ENCODE data around the gene FZD10. TPM values are rescaled to one million over a fixed set of nuclear protein-coding genes. Genes with fewer than 3 reads are reported as not detected.

The FZD10 gene
- total RNA-seq, 1 experiment from 2014 or later: not detected

GRCh38 chr12:130127912-130128789, 34.1 kb upstream of the FZD10 start:
- Histone ChIP-seq H4K20me1 (ENCODE audit: insufficient read depth, low read depth, low read length) (no peaks in the 10 kb centered on the region), H3K36me3 (ENCODE audit: insufficient read depth, low read length) (no peaks in the 10 kb centered on the region), H3K9me3 (ENCODE audit: low read length) (no peaks in the 10 kb centered on the region), H3K9me2 (replicated peaks; ENCODE audit: insufficient read depth, low read length) (no peaks in the 10 kb centered on the region), H2AFZ (ENCODE audit: low read length) (no peak overlapping the region), H3K27me3 (ENCODE audit: low read length) (no peaks in the 10 kb centered on the region), H3K4me2 (ENCODE audit: low read depth, low read length, poor library complexity, severe bottlenecking) (no peak overlapping the region), H3K27ac (ENCODE audit: low read length) (no peak overlapping the region), H3K4me3 (ENCODE audit: low read length) (no peak overlapping the region), H3K4me1 (ENCODE audit: low read length) (no peaks in the 10 kb centered on the region), H3K79me2 (ENCODE audit: low read length) (no peaks in the 10 kb centered on the region), H3K9ac (ENCODE audit: low read length) (no peak overlapping the region)
- DNase-seq: no peak

DNA sequence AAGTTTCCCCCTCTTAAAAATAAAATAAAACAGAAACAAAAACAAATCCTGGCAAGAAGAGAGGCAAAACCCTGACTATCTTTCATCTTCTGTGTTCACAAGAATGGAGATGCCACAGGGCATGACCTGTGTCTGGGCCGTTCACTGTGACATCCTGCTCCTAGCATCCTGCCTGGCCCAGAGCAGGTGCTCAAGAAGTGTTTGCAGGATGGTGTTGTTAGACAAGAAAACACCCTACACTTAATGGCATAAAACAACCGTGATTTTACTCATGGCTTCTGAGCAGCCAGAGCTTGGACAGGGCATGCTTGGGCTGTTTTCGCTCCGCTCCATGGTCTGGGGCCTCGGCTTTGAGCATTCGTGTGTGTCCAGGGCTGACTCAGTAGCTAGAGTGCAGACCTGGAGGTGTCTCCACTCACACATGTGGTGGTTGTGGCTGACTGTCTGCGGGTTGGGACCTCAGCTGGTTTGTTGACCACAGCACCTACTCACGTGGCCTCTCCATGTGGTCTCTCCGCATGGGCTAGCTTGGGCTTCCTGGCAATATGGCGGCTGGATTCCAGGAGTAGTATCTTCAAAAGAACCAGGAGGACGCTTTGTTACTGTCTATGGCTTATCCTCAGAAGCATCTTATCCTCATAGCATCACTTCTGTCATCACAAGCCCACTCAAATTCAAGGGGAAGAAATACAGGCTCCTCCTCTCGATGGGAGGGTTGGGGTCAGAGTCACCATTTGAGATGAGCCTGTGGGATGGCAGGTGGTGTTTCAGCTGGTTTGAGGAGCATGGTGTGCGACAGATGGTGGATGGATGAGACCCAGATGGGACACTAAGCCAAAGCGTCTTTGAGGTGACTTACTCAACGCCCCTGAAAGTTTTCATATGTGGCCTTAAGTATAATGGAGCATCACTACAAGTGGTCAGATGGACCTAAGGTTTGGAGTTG, 33.2 kb upstream of the FZD10 start:
- Histone ChIP-seq H4K20me1 (ENCODE audit: insufficient read depth, low read depth, low read length) (no peaks in the 10 kb centered on the region), H3K36me3 (ENCODE audit: insufficient read depth, low read length) (no peaks in the 10 kb centered on the region), H2AFZ (ENCODE audit: low read length) (no peak overlapping the region), H3K4me3 (ENCODE audit: low read length) (no peak overlapping the region), H3K4me1 (ENCODE audit: low read length) (no peaks in the 10 kb centered on the region), H3K27ac (ENCODE audit: low read length) (no peak overlapping the region), H3K4me2 (ENCODE audit: low read depth, low read length, poor library complexity, severe bottlenecking) (no peak overlapping the region), H3K9me2 (replicated peaks; ENCODE audit: insufficient read depth, low read length) (no peaks in the 10 kb centered on the region), H3K79me2 (ENCODE audit: low read length) (no peaks in the 10 kb centered on the region), H3K9me3 (ENCODE audit: low read length) (no peaks in the 10 kb centered on the region), H3K9ac (ENCODE audit: low read length) (no peak overlapping the region), H3K27me3 (ENCODE audit: low read length) (no peaks in the 10 kb centered on the region)
- DNase-seq: no peak

DNA sequence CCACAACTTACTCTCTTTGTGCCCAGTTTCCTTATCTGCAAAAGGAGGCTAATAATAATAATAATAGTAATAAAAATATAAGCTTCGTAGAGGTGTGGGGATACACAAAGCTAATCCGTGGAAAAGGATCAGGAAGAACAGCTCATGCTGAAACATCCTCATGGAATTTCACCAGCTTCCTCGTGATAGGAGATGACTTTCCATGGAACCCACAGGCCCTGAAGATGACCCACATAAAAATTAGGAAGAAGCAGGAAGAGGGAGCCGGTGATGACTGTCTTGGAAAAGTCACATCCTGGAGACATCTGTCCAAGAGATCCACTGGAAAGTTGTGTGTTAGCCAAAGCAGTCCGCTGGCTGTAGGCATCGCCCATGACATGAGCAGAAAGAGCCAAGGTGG, 31.9 kb upstream of the FZD10 start:
- H3K4me1 ChIP-seq (ENCODE audit: low read length): no peaks in the 10 kb centered on the region

DNA sequence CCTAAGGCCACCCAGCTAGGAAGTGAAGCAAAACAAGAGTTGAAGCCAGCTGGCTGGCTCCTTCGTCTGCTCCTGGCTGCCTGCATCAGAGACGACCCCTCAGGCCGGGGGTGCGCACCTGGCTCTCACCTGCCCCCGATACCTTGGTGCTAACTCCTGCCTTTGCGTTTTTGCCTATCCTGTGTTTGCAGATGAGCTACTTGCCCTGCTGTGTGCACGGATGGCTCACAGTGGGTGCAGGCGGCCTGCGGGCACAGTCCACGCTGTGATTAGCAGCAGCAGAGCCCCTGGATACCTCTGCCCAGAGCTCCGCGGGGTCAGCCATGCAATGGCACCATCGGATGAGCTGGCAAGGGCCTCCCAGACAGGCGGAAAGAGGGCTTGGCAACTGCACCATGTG, 31.2 kb upstream of the FZD10 start:
- Histone ChIP-seq H3K9ac (ENCODE audit: low read length) (no peak overlapping the region), H3K9me3 (ENCODE audit: low read length) (no peaks in the 10 kb centered on the region), H3K4me1 (ENCODE audit: low read length) (no peaks in the 10 kb centered on the region), H3K36me3 (ENCODE audit: insufficient read depth, low read length) (no peaks in the 10 kb centered on the region), H3K9me2 (replicated peaks; ENCODE audit: insufficient read depth, low read length) (no peaks in the 10 kb centered on the region), H3K79me2 (ENCODE audit: low read length) (no peaks in the 10 kb centered on the region), H3K27me3 (ENCODE audit: low read length) (no peaks in the 10 kb centered on the region), H3K27ac (ENCODE audit: low read length) (no peak overlapping the region), H2AFZ (ENCODE audit: low read length) (no peak overlapping the region), H3K4me2 (ENCODE audit: low read depth, low read length, poor library complexity, severe bottlenecking) (no peak overlapping the region), H4K20me1 (ENCODE audit: insufficient read depth, low read depth, low read length) (no peaks in the 10 kb centered on the region), H3K4me3 (ENCODE audit: low read length) (no peak overlapping the region)
- DNase-seq: no peak

More for the DNA sequence above, 31.9 kb upstream of the FZD10 start:
- no peak for DNase-seq
- Histone ChIP-seq H3K27ac (ENCODE audit: low read length) (no peak overlapping the region), H3K9me3 (ENCODE audit: low read length) (no peaks in the 10 kb centered on the region), H4K20me1 (ENCODE audit: insufficient read depth, low read depth, low read length) (no peaks in the 10 kb centered on the region), H3K4me2 (ENCODE audit: low read depth, low read length, poor library complexity, severe bottlenecking) (no peak overlapping the region), H3K9me2 (replicated peaks; ENCODE audit: insufficient read depth, low read length) (no peaks in the 10 kb centered on the region), H3K4me3 (ENCODE audit: low read length) (no peak overlapping the region), H3K9ac (ENCODE audit: low read length) (no peak overlapping the region), H2AFZ (ENCODE audit: low read length) (no peak overlapping the region), H3K36me3 (ENCODE audit: insufficient read depth, low read length) (no peaks in the 10 kb centered on the region), H3K79me2 (ENCODE audit: low read length) (no peaks in the 10 kb centered on the region), H3K27me3 (ENCODE audit: low read length) (no peaks in the 10 kb centered on the region)

GRCh38 chr12:130131801-130132200, 30.5 kb upstream of the FZD10 start:
- no peak overlapping the region for H3K4me2 ChIP-seq (ENCODE audit: low read depth, low read length, poor library complexity, severe bottlenecking)
- no peaks in the 10 kb centered on the region for H3K79me2 ChIP-seq (ENCODE audit: low read length)
- H4K20me1 ChIP-seq (ENCODE audit: insufficient read depth, low read depth, low read length): no peaks in the 10 kb centered on the region
- H3K4me3 ChIP-seq (ENCODE audit: low read length): no peak overlapping the region
- no peaks in the 10 kb centered on the region for H3K27me3 ChIP-seq (ENCODE audit: low read length)
- H3K9me2 ChIP-seq (replicated peaks; ENCODE audit: insufficient read depth, low read length): no peaks in the 10 kb centered on the region
- H3K9ac ChIP-seq (ENCODE audit: low read length): no peak overlapping the region
- H3K36me3 ChIP-seq (ENCODE audit: insufficient read depth, low read length): no peaks in the 10 kb centered on the region
- no peak overlapping the region for H2AFZ ChIP-seq (ENCODE audit: low read length)
- no peaks in the 10 kb centered on the region for H3K9me3 ChIP-seq (ENCODE audit: low read length)
- no peak overlapping the region for H3K27ac ChIP-seq (ENCODE audit: low read length)
- no peaks in the 10 kb centered on the region for H3K4me1 ChIP-seq (ENCODE audit: low read length)
- DNase-seq: no peak

DNA sequence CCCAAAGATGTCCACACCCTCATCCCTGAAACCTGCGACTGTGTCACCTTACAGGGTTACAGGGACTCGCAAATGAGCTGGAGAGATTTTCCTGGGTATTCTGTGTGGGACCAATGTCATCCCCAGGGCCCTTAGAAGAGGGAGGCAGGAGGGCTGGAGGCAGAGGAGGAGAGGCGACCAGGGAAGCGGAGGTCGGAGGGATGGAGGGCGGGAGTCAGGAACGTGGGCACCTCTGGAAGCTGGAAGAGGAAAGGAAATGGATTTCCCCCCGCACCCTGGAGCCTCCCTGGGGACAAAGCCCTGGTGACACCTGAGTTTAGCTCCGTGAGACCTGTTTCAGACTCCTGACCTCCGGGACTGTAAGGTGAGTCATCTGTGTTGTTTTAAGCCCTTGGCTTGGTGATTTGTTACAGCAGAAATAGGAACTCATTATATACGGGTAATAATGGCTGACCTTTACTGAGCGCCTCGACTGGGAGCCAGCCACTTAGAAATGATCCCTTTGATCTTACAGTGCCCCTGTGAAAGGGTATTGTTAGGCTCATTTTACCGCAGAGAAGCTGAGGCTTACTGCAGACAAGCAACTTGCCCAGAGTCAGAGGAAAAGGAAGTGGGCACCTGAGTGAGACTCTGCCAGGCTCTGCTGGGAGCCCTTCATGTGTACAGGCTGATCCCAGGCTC, 29.3 kb upstream of the FZD10 start:
- Histone ChIP-seq H3K4me1 (ENCODE audit: low read length) (no peaks in the 10 kb centered on the region), H2AFZ (ENCODE audit: low read length) (no peak overlapping the region), H3K4me2 (ENCODE audit: low read depth, low read length, poor library complexity, severe bottlenecking) (no peak overlapping the region), H3K9ac (ENCODE audit: low read length) (no peak overlapping the region), H4K20me1 (ENCODE audit: insufficient read depth, low read depth, low read length) (no peaks in the 10 kb centered on the region), H3K9me3 (ENCODE audit: low read length) (no peaks in the 10 kb centered on the region), H3K79me2 (ENCODE audit: low read length) (no peaks in the 10 kb centered on the region), H3K27ac (ENCODE audit: low read length) (no peak overlapping the region), H3K27me3 (ENCODE audit: low read length) (no peaks in the 10 kb centered on the region), H3K9me2 (replicated peaks; ENCODE audit: insufficient read depth, low read length) (no peaks in the 10 kb centered on the region), H3K4me3 (ENCODE audit: low read length) (no peak overlapping the region), H3K36me3 (ENCODE audit: insufficient read depth, low read length) (no peaks in the 10 kb centered on the region)
- DNase-seq: no peak

GRCh38 chr12:130133851-130134562, 28.3 kb upstream of the FZD10 start:
- Histone ChIP-seq H3K27me3 (ENCODE audit: low read length) (no peaks in the 10 kb centered on the region), H3K4me3 (ENCODE audit: low read length) (no peak overlapping the region), H2AFZ (ENCODE audit: low read length) (no peak overlapping the region), H3K4me1 (ENCODE audit: low read length) (no peaks in the 10 kb centered on the region), H3K36me3 (ENCODE audit: insufficient read depth, low read length) (no peaks in the 10 kb centered on the region), H4K20me1 (ENCODE audit: insufficient read depth, low read depth, low read length) (no peaks in the 10 kb centered on the region), H3K79me2 (ENCODE audit: low read length) (no peaks in the 10 kb centered on the region), H3K9me2 (replicated peaks; ENCODE audit: insufficient read depth, low read length) (no peaks in the 10 kb centered on the region), H3K27ac (ENCODE audit: low read length) (no peak overlapping the region), H3K9me3 (ENCODE audit: low read length) (no peaks in the 10 kb centered on the region), H3K9ac (ENCODE audit: low read length) (no peak overlapping the region), H3K4me2 (ENCODE audit: low read depth, low read length, poor library complexity, severe bottlenecking) (no peak overlapping the region)
- no peak for DNase-seq

Measured in Karpas-422 (cell line).